ENCODE measurements around the gene PTAR1.
A peak's percentile ranks its signal among the peaks of the same experiment; 100 is the strongest.

The PTAR1 gene

GRCh38 chr9:69673311-69673640 is 86.5 kb downstream of the PTAR1 start:
- no peak for DNase-seq

GRCh38 chr9:69672596-69673310 is 87.1 kb downstream of the PTAR1 start:
- DNase-seq: peak; percentile 89

- DNase-seq: peak; percentile 71
Observed at GRCh38 chr9:69671879-69672595, 87.8 kb downstream of the PTAR1 start, which contains the start of gene APBA1. Gene APBA1 (minus strand): TSS chr9:69672371.

- no peak for DNase-seq
Observed at GRCh38 chr9:69671311-69671878, 88.4 kb downstream of the PTAR1 start.

GRCh38 chr9:69667306-69667705 is 92.5 kb downstream of the PTAR1 start:
- DNase-seq: no peak

GRCh38 chr9:69660304-69660703 is 99.5 kb downstream of the PTAR1 start:
- DNase-seq: no peak

All from fibroblast of skin of abdomen (primary cell).